GM19438 (cell line): ENCODE measurements around the gene KIF11.

Experiments
- ATAC-seq: cut with Tn5 transposase; IDR thresholded peaks from one replicate; pipeline ENCODE4 v1.9.1; 2021; ENCODE audit warnings: low read depth; ENCODE audit not compliant: unreplicated experiment

KIF11 gene

DNA sequence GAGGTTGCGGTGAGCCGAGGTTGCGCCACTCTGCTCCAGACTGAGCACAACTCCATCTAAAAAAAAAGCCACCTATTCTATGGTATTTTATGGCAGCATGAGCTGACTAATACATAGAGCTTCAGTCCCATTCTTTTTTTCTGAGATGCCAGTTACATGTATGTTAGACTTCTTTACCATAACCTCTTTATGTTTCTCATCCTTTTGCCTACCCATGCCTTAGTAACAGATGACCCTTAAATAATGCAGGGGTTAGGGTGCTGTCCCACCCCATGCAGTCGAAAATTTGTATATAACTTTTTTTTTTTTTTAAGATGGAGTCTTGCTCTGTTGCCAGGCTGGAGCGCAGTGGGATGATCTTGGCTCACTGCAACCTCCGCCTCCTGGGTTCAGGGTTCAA is 74.1 kb downstream of the KIF11 start:
- no peak for ATAC-seq

DNA sequence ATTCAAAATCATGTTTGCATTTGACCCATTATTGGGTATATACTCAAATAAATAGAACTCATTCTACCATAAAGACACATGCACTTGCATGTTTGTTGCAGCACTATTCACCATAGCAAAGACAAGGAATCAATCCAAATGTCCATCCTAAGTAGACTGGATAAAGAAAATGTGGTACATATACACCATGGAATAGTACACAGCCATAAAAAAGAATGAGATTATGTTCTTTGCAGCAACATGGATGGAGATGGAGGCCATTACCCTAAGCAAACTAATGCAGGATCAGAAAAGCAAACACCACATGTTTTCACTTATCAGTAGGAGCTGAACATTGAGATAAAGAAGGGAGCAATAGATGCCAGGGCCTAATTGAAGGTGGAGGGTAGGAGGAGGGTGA is 84.8 kb downstream of the KIF11 start:
- ATAC-seq: no peak

DNA sequence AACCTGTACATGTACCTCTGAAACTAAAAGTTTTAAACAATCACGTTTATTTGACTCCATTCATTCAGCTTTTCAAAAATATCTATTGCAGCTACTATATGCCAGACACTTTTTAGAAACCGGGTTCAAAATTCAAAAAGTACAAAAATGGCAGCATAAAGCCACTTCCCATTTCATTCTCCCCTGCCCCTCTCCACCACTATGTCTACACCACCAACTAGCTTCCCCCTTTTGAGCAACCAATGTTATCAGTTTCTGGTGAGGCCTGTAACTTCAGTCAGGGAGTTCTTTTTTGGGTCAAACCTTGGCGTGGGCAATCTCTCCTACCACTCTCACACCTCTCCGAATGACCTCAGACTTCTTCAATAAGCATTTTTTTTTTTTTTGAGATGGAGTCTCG is 85.3 kb downstream of the KIF11 start:
- ATAC-seq: no peak

DNA sequence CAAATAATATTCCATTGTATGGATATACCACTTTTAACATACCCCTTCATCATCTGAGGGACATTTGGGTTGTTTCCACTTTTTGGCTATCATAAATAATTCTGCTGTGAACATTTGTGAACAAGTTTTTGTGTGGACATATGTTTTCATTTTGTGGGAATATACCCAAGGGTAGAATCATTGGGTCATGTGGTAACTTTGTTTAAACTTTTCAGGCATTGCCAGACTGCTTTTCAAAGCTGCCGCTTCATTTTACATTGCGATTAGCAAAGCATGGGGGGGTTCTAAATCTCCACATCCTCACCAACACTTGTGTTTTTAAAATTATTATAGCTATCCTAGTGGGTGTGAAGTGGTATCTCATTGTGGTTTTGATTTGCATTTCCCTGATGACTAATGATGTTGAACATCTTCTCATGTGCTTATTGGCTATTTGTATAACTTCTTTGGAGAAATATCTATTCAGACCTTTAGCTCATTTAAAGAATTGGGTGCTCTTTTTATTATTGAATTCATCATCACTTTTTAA is 88.4 kb downstream of the KIF11 start:
- no peak for ATAC-seq

DNA sequence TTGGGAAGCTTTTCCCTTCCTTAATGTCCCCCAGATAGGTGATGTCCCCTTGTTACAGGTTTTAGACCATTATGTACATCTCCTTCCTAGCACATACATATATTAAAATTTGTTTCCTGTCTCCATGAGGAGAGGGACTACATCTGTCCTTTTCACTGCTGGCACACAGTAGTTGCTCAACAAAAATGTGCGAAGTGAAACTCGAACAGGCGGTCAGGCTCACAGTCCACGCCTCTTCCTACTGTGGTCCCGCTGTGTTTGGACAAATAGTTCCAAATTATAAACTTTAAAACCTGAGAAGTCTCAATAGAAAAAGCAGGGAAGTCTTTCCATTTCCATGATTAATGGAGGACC is 95.6 kb downstream of the KIF11 start:
- no peak for ATAC-seq

DNA sequence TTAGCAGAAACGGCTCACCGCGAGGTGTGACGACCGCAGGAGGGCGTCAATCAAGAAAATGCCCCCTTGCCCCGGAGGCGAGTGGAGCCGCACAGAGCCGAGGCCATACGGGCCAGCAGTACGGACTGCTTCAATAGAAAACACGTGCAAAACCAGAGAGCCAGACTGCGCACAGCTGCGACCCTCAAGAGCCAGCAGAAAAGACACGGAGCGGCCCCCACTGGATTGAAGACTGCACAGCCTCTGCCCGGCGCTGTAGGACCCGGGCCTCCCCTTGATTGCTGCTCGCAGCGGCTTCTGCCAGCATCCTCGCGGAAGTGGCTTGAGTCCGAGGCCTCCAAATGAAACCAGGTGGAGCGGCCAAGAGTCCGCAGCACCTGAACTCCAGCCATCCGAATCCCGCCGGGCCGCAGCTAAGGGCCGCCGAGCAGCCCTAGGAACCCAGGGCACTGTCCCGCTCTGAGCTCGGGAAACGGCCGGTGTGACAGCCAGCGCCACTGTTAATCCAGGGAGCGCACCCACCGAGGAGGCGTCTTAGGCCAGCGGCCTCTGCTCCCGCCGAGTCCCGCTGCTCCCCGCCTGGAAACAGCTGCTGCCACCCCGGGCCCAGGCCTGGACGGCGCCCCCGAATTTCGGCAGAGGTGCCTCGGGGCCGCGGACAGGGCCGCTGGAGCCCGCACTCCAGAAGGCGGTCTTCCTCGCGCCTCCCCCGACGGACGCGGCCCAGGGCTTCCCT is 96.2 kb downstream of the KIF11 start:
- ATAC-seq: peak; percentile 22

DNA sequence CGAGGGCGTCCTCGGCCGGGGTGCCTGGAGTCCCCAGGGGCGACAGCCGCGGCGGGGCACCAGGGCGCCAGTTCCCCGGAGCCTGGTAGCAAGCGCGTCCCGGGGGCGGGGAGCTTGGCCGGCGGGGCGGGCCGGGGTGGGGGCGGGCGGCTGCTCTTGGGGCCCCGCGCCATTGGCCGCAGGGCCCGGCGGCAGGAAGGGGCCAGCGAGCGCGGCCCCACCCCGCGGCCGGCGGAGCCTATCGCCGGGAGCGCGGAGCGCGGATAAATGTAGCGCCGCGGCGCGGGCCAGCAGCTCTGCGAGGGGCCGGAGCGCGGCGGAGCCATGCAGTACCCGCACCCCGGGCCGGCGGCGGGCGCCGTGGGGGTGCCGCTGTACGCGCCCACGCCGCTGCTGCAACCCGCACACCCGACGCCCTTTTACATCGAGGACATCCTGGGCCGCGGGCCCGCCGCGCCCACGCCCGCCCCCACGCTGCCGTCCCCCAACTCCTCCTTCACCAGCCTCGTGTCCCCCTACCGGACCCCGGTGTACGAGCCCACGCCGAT is 96.8 kb downstream of the KIF11 start, which contains the start of gene HHEX:
HHEX (plus strand) TSS at position 293 of the 548 bp plus-strand sequence; CDS start at position 325, 32 bp downstream.
- peak; percentile 67 for ATAC-seq

DNA sequence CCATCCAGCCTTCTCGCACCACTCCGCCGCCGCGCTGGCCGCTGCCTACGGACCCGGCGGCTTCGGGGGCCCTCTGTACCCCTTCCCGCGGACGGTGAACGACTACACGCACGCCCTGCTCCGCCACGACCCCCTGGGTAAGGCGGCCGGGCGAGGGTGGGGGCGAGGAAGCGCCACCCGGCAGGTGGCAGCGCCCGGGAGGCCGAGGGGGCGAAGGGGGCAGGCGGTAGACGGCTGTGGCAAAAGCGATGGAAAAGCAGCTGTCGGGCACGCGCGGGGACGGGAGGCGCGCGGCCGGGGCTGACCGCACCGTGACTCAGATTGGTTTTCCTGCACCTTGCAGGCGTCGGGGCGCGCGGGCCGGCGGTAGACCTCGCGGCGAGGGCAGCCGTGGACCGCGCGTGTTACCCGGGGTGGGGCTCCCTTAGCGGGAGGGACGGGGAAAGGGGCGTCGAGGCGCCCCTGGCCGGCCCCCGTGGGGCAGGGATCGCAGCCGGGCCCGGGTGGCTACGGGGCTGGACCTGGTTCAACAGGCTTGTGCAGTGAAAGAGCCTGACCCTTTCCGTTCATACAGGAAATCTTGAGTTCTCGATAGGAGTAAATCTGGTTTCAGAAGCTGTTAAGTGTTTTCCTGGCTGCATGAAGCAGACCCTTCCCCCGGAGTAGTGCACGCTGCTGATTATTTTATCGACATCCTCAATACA is 97.4 kb downstream of the KIF11 start:
- peak; percentile 31 for ATAC-seq

DNA sequence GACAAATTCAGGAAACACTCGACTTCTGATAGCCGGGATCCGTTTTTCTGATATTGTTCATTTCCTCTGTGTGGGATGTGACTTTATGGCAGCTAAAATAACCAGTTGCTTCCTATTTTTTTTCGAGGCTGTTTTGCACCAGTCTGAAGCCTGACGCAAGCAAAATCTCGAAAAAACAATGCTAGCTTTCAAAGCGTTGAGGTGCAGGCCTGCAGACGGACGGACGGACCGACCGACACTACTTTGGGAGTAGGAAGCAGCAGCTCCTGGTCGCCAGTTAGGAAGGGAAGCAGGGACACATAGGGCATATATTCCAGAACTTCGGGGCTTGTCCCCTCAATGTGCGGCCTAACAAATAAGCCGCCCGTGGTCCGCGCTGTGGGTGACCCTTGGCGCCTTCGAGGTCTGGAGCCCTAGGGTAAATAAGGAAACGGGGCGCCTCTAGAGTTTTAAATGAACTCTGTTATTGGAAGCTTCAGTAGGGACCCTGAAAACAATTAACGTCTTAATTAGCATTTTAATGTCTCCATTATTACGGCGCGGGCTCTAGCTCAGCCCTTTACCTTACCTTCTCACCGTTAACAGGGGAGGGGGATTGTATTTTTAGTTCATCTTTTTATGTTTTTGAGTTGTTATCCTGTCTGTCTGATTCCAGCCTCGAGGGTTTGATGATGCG is 98.1 kb downstream of the KIF11 start:
- ATAC-seq: no peak

DNA sequence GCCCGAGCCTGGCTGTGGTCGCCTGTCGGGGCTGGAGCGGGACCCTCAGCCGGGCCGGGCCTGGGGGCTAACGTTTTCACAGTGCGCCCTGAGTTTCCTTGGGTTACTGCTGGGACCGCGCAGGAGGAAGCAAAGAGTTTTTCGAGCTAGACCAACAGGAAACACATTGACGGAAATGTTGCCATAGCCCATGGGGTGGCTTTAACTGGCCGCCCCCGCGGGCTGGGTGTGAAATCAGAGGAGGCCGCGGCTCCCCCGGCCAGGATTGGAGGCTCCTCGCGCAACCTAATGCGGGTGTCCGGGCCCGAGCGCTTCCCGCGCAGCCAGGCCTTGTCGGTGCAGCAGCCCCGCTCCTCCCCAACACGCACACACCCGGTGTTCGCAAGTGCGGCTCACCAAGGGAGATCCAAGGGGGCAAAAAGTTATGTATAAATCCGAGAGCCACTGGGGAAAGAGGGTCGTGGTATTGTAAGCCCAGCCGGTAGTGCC is 98.7 kb downstream of the KIF11 start:
- no peak for ATAC-seq

DNA sequence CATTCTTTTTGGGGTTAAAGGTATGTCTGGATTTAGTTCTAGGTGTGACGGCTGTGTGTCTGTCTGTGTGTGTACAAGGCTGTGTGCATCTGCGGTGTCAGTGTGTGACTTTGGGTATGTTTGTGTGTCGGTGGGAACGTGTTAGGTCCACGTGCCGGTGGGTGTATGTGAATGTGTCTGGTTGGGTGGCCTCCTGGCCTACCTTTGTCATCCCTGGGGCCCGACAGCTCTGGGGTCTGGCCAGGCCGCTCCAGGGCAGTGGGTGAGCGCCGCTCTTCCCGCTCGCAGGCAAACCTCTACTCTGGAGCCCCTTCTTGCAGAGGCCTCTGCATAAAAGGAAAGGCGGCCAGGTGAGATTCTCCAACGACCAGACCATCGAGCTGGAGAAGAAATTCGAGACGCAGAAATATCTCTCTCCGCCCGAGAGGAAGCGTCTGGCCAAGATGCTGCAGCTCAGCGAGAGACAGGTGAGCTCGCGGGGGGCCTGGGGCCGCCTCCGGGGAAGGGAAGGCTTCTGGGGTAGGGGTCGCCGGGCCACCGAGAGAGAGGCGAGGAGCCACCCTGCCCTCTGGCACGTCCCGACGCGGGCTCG is 99.2 kb downstream of the KIF11 start:
- ATAC-seq: no peak

DNA sequence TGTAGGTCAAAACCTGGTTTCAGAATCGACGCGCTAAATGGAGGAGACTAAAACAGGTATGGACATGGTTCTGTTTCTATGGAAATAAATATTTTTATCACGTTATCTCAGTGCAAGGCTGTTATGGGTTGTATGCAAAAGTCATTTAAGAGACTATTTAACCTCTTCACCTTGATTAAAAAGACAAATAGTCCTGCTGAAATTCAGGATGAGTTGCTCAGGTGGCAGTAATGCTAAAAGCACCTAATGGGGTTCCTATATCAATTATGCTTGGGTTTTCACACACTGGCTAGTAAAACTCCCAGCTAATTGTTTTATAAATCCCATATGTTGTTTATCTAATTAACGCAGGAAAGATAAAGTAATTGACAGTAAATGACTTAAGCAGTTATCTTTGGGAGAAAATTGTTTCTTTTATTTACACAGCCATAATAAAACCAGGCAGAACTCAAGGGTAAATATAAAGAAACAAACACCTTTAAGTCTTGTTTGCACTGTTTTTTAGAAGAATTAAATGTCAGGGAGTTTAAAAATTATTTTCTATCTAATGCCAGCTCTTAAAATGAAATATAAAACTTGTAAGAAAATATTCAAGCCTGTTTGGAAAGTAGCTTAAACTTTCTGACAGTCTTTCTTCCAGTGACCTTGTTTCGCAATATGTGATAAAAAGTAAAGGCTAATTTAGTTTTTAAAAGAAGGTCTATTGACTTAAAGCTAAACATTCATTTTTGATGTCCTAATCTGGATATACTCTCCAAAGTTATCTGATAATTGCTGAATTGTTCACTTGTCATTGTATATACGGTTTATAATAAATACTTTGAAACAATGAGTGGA is 100.0 kb downstream of the KIF11 start:
- ATAC-seq: no peak

DNA sequence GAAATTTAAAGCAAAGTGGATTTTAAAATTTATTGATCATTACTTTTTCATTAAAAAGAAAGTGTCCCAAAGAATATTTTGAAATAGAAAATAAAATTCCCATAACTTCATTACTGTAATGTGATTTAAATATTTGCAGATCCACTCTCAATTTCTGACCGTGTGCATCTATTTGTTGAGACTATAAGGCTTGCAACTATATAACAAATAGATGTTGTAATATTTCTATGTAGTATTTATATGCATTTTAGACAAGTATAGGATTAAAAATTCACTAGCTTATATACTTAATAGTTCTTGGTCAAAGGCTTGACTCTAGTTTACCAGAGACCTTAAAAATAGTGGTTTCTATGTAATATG is 100.6 kb downstream of the KIF11 start:
- no peak for ATAC-seq

DNA sequence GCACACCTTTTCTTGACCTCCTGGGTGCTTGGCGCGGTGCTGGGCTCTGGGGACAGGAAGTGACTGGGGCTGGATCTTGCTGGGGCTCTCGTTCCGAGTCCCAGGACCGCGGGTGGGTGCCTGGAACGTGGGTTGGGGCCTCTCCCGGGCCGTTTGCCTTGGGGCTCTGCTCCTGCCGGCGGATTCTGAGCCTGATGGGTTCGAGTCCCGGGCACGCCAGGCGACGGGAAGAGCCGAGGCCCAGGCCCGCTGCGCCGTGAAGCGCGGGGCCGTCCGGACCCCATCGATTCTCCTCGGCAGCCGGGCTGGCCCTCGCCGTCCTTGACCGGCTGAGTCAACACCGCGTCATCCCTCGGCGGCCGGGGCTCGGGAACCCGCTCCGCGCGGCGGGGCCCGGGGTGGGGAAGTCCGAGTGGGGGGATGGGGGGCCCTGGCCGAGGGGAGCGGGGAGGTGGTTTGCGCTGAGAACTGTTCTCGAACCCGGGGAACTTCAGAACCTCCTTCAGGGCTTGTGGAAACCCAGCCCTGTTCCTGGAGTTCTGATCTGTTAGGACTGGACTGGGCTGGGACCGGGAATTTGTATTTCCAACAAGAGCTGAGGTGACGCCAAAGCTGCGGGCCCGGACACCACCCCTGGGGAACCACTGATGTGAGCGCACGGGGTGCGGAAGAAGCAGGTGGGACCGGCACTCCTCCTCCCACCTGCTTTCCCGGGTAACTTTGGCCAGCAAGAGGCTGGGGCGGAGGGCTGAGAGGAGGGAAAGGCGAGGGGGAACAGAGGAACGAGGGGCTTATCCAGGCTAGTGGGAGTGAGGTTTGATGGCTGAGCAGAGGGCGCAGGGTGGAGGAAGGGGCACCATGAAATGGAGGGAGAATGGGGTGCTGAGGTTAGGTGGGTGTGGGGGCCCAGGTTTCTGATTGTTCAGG is 103.0 kb downstream of the KIF11 start:
- no peak for ATAC-seq

DNA sequence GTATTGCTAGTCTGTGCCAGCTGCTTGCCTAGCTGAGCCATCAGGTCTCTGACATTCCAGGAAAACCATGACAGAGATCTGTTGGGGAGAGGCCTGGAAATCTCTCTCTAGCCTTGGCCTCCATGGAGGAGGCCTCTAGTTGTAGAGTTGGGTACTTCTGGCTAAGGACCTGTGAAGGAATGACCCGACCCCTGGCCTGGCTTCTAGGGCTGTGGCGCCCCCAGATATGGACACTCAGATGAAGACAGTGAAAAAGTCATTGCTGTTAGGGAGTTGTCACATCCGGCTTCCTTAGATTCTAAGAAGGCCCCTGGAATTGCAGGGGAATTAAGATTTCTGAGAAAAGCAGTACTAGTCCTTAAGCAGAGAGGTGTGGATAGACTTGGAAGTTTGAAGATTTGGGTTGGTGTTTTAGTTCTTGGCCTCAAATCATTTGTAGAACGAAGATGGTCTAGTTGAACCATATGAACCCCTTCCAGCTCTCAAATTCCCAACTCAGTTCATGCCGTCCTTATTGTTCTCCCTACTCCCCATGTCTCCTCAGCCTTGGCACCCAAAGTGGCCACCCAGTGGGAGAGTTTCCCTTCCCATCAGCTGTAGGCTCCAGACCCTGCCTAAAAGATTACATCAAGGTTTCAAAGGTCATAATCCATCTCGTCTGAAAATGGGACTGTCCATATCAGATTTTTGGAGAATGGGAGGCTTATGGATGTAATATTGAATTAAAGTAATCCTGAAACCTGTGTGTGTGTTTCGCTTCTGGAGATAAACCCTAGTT is 103.9 kb downstream of the KIF11 start:
- no peak for ATAC-seq

DNA sequence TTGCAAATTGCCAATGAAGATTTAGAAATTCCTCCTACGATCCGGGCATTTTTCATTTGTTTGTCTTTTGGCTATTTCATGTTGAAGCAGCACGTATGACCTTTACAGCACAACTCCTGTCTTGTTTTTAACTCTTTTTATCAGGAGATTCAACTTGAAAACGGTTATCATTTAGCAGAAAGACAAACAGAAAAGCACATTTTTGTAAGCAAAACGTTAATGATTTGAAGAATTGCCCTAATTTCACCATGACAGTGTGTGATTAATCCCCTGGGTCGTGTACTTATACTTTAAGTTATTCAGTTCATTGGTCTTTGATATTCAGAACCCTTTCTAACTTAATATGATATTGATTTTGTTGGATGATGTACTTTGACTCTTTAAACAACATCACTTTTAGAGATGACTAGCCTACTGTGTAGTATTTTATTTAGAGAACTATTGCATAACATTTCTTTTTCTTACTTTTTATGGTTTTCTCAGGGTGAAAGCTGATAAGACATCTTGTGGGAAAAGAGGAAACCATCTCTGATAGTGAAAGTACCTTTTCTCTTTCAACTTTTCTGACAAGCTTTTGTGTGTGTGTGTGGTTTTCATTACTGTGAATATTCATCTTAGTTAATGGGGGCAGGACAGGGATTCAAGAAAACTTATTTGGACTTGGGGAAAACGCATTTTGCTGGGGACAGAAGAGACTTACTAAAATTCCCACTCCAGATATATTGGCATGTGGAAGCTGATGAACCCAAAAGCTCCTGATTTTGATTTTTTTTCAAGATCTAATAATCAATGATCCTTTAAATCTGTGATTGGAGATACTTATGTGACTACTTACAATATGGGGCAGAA is 105.0 kb downstream of the KIF11 start:
- no peak for ATAC-seq

DNA sequence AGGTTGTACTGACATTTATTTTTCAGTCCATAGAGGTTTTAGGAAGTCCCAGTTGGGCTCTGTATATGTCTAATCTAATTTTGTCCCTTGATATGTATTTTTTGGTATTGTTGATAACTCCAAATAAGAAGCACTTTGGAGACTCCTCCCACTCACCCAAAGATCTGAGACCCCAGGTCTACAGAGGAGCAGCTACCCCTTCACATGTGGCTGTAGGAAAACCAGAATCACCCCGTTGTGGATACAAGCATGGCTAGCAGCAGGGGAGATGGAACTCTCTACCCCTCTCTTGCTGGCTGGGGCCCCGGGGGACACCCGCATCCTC is 106.2 kb downstream of the KIF11 start:
- ATAC-seq: no peak
